Testis (tissue), 2 donors: ENCODE results near the gene WTAP.

ENCODE experiments used
- POLR2A ChIP-seq: fragments of 450-650 bp; IDR thresholded peaks from one replicate; pipeline ENCODE4 v1.6.1; 2017; ENCODE audit warnings: antibody characterized with exemption, mild to moderate bottlenecking, moderate library complexity
- TF ChIP-seq, protein P1 (sequence below), 3 experiments: fragments of 450-650 bp in 2 of 3; fragments of 200-600 bp in 1 of 3; sonication (generic) in 1 of 3; IDR thresholded peaks; one replicate each; pipeline ENCODE4 v1.5.1; 2016 to 2019; ENCODE audit warnings: antibody characterized with exemption in 3 of 3, mild to moderate bottlenecking in 2 of 3, moderate library complexity in 1 of 3

DNA sequence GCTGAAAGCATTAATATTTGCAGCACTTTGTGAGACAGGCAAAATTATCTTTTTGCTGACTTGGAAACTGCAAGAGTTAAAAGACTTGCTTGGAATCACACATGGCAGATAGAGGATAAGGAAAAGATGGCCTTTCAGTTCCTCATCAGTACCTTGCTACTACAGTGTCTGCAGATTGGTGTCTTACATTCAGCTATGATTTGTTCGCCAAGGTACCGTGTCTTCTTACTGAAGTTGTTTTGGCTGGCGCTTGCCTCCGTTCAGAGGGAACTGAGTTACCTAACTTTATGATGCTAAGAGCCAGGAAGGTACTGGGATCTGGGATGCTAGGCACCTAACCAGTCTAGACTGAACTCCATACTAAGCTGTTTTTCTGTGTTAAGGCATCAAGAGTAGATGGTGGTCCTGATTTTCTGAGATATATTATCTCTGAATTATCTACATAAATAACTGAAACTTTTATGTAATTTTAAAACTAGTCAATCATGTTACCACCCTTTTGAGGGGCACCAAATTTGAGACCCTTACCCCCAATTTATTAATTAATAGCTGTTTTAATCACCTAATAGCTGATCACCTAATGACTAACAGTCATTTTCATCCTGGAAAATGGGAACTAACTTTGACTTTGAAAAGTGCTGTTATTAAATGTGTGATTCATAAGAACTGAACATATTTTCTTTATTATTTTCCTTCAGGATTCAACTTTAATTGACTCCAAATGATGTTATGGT lies 2.5 kb downstream of the WTAP start:
- TF ChIP-seq, protein P1, sequence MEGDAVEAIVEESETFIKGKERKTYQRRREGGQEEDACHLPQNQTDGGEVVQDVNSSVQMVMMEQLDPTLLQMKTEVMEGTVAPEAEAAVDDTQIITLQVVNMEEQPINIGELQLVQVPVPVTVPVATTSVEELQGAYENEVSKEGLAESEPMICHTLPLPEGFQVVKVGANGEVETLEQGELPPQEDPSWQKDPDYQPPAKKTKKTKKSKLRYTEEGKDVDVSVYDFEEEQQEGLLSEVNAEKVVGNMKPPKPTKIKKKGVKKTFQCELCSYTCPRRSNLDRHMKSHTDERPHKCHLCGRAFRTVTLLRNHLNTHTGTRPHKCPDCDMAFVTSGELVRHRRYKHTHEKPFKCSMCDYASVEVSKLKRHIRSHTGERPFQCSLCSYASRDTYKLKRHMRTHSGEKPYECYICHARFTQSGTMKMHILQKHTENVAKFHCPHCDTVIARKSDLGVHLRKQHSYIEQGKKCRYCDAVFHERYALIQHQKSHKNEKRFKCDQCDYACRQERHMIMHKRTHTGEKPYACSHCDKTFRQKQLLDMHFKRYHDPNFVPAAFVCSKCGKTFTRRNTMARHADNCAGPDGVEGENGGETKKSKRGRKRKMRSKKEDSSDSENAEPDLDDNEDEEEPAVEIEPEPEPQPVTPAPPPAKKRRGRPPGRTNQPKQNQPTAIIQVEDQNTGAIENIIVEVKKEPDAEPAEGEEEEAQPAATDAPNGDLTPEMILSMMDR (IDR thresholded peaks at IDR 0.05) = no peak
- TF ChIP-seq POLR2A = no peak
